GM12878 (cell line): ENCODE data around the gene TAPBPL. TPM values are rescaled to one million over a fixed set of nuclear protein-coding genes. Genes with fewer than 3 reads are reported as not detected.

Source experiments
- ATAC-seq: fragments of 200-7000 bp; cut with Tn5 transposase; 3 replicates; pipeline ENCODE4 v1.9.1; 2020; ENCODE audit warnings: mild to moderate bottlenecking, moderate library complexity
- BruUV-seq: library from RNA; stranded (reverse); fragments of 400-500 nt; replicated peaks from 2 replicates; lab custom pipeline; 2021; lab: Mats Ljungman, UMichigan
- CTCF ChIA-PET: fragments of 300-600 bp; sonication (Branson Sonifier 250); formaldehyde crosslinking; extraction: SDS; loops from one replicate; lab custom pipeline; 2021; ENCODE audit warnings: inconsistent platforms; lab: Yijun Ruan, JAX
- POLR2A ChIA-PET: fragments of 350-600 bp; formaldehyde crosslinking; extraction: SDS; loops from one replicate; lab custom pipeline; 2021; ENCODE audit warnings: inconsistent platforms; lab: Charles Lee
- RAD21 ChIA-PET: fragments of 300-600 bp; sonication (Branson Sonifier 250); formaldehyde crosslinking; loops from one replicate; lab custom pipeline; 2023; ENCODE audit warnings: antibody characterized with exemption; ENCODE audit not compliant: unreplicated experiment; lab: Charles Lee
- SMC1A ChIA-PET: fragments of 300-600 bp; sonication (Branson Sonifier 250); formaldehyde crosslinking; loops from one replicate; lab custom pipeline; 2023; ENCODE audit not compliant: unreplicated experiment, uncharacterized antibody; lab: Charles Lee
- DNase-seq: peaks from one replicate; pipeline ENCODE4 v3.0.0-alpha.2; 2011; ENCODE audit warnings: low read depth, low spot score
- FAIRE-seq: peaks from 3 replicates; lab custom pipeline; 2011; peaks lifted over from hg19 to GRCh38; lab: Jason Lieb, UNC
- H2AFZ ChIP-seq: 2 replicates; pipeline ENCODE4 v1.6.0; 2011; ENCODE audit warnings: low read depth, low read length, control low read depth; ENCODE audit not compliant: control insufficient read depth
- H3K27ac ChIP-seq: 2 replicates; pipeline ENCODE4 v1.5.1; 2011; ENCODE audit warnings: control low read depth; ENCODE audit not compliant: control insufficient read depth, insufficient read depth
- H3K27me3 ChIP-seq, 2 experiments: replicated peaks in 1 of 2; 2 replicates each; pipeline versions ENCODE4 v1.6.0 to v1.6.1; 2011; ENCODE audit warnings: low read length in 1 of 2; ENCODE audit not compliant: control insufficient read depth in 2 of 2, insufficient read depth in 2 of 2
- H3K36me3 ChIP-seq, 2 experiments: 2 replicates each; pipeline ENCODE4 v1.5.1; 2011; ENCODE audit warnings: low read length in 1 of 2; ENCODE audit not compliant: control insufficient read depth in 2 of 2, insufficient read depth in 2 of 2
- H3K4me1 ChIP-seq: 2 replicates; pipeline ENCODE4 v1.6.1; 2011; ENCODE audit warnings: mild to moderate bottlenecking, low read length, moderate library complexity, mixed read lengths; ENCODE audit not compliant: control insufficient read depth, insufficient read depth
- H3K4me2 ChIP-seq: 2 replicates; pipeline ENCODE4 v1.6.0; 2011; ENCODE audit warnings: control low read depth; ENCODE audit not compliant: control insufficient read depth, insufficient read depth
- H3K4me3 ChIP-seq: fragments of 200-600 bp; sonication (generic); 2 replicates; pipeline ENCODE4 v1.5.1; 2016
- H3K79me2 ChIP-seq: 2 replicates; pipeline ENCODE4 v1.6.0; 2011; ENCODE audit warnings: low read length; ENCODE audit not compliant: control insufficient read depth, insufficient read depth
- H3K9ac ChIP-seq: 2 replicates; pipeline ENCODE4 v1.8.0; 2011; ENCODE audit warnings: low read length, control low read depth, mixed read lengths; ENCODE audit not compliant: control insufficient read depth, insufficient read depth
- H3K9me3 ChIP-seq: replicated peaks from 3 replicates; pipeline ENCODE4 v1.5.1; 2011; ENCODE audit warnings: mild to moderate bottlenecking, low read length; ENCODE audit not compliant: control insufficient read depth, insufficient read depth
- H4K20me1 ChIP-seq: 2 replicates; pipeline ENCODE4 v1.6.0; 2011; ENCODE audit not compliant: control insufficient read depth, insufficient read depth
- BHLHE40 ChIP-seq, 2 experiments: fragments of 450-650 bp in 1 of 2; IDR thresholded peaks; 2 replicates each; pipeline ENCODE4 v1.6.1; 2011 to 2017; ENCODE audit warnings: low read depth in 2 of 2, borderline replicate concordance in 1 of 2, improper control_type of control experiment in 1 of 2, low read length in 1 of 2, mild to moderate bottlenecking in 1 of 2
- CBX5 ChIP-seq: sonication (generic); IDR thresholded peaks from 2 replicates; pipeline ENCODE4 v1.6.1; 2016; ENCODE audit warnings: low read depth, moderate library complexity, mild to moderate bottlenecking, inconsistent platforms
- CHD1 ChIP-seq: IDR thresholded peaks from 2 replicates; pipeline ENCODE4 v1.6.1; 2012; ENCODE audit warnings: low read depth, low read length, improper control_type of control experiment
- CREB1 ChIP-seq: IDR thresholded peaks from 2 replicates; pipeline ENCODE4 v1.6.1; 2012; ENCODE audit warnings: low read depth, mild to moderate bottlenecking, inconsistent platforms
- EED ChIP-seq: sonication (generic); IDR thresholded peaks from 2 replicates; pipeline ENCODE4 v1.6.1; 2016; ENCODE audit warnings: antibody characterized with exemption, low read depth
- EP300 ChIP-seq, 2 experiments: fragments of 150-350 bp in 1 of 2; IDR thresholded peaks; 2 replicates each; pipeline ENCODE4 v1.6.1; 2011 to 2012; ENCODE audit warnings: low read depth in 2 of 2, low read length in 2 of 2, borderline replicate concordance in 1 of 2, improper control_type of control experiment in 1 of 2, inconsistent platforms in 1 of 2; ENCODE audit not compliant: control insufficient read depth in 1 of 2
- HCFC1 ChIP-seq: fragments of 150-350 bp; IDR thresholded peaks from 2 replicates; pipeline ENCODE4 v1.6.1; 2014; ENCODE audit warnings: low read length
- IKZF2 ChIP-seq, 2 experiments: fragments of 450-650 bp; IDR thresholded peaks; 2 replicates each; pipeline ENCODE4 v1.6.1; 2017; ENCODE audit warnings: mild to moderate bottlenecking in 2 of 2, moderate library complexity in 2 of 2
- KDM1A ChIP-seq: fragments of 200-600 bp; sonication (generic); IDR thresholded peaks from 2 replicates; pipeline ENCODE4 v1.6.1; 2016; ENCODE audit warnings: borderline replicate concordance
- MEF2A ChIP-seq: IDR thresholded peaks from 2 replicates; pipeline ENCODE4 v1.6.1; 2011; ENCODE audit warnings: low read depth, mild to moderate bottlenecking, low read length, moderate library complexity; ENCODE audit not compliant: insufficient read depth
- MXI1 ChIP-seq: fragments of 150-350 bp; IDR thresholded peaks from 2 replicates; pipeline ENCODE4 v1.6.1; 2011; ENCODE audit warnings: low read depth, mild to moderate bottlenecking, inconsistent platforms, low read length, improper control_type of control experiment
- NBN ChIP-seq: fragments of 450-650 bp; IDR thresholded peaks from 2 replicates; pipeline ENCODE4 v1.6.1; 2016
- PKNOX1 ChIP-seq: fragments of 450-650 bp; IDR thresholded peaks from 2 replicates; pipeline ENCODE4 v1.6.1; 2016; ENCODE audit warnings: mild to moderate bottlenecking
- POLR2AphosphoS5 ChIP-seq: IDR thresholded peaks from 2 replicates; pipeline ENCODE4 v1.6.1; 2011; ENCODE audit warnings: mild to moderate bottlenecking, low read length, inconsistent platforms
- POU2F2 ChIP-seq: IDR thresholded peaks from 3 replicates; pipeline ENCODE4 v1.6.1; 2011; ENCODE audit warnings: low read depth, mild to moderate bottlenecking, low read length, borderline replicate concordance
- TAF1 ChIP-seq: IDR thresholded peaks from 2 replicates; pipeline ENCODE4 v1.6.1; 2011; ENCODE audit warnings: mild to moderate bottlenecking, low read depth, low read length, borderline replicate concordance
- TARDBP ChIP-seq: IDR thresholded peaks from 2 replicates; pipeline ENCODE4 v1.6.1; 2016; ENCODE audit warnings: borderline replicate concordance
- TBL1XR1 ChIP-seq: IDR thresholded peaks from 2 replicates; pipeline ENCODE4 v1.6.1; 2012; ENCODE audit warnings: low read depth, low read length, improper control_type of control experiment
- TCF3 ChIP-seq: IDR thresholded peaks from 2 replicates; pipeline ENCODE4 v1.6.1; 2012; ENCODE audit warnings: low read depth, mild to moderate bottlenecking, low read length, borderline replicate concordance; ENCODE audit not compliant: insufficient read depth
- YY1 ChIP-seq: IDR thresholded peaks from 2 replicates; pipeline ENCODE4 v1.6.1; 2011; ENCODE audit warnings: low read depth, mild to moderate bottlenecking, low read length
- ZNF384 ChIP-seq: IDR thresholded peaks from 2 replicates; pipeline ENCODE4 v1.6.1; 2012; ENCODE audit warnings: low read depth, mild to moderate bottlenecking, low read length, improper control_type of control experiment, borderline replicate concordance
- ZSCAN29 ChIP-seq: fragments of 450-650 bp; IDR thresholded peaks from 2 replicates; pipeline ENCODE4 v1.6.1; 2017; ENCODE audit warnings: mild to moderate bottlenecking, moderate library complexity
- WGBS: methylation state at CpG from one replicate; pipeline ENCODE4 v1.1.6; 2016; ENCODE audit warnings: low lambda C conversion rate; ENCODE audit not compliant: insufficient replicate concordance, insufficient coverage; ENCODE audit errors: missing lambda C conversion rate; 5-methylcytosine and 5-hydroxymethylcytosine counted together
- in situ Hi-C: fragments of 300-500 bp; cut with MboI; formaldehyde crosslinking; loops from 9 replicates; pipeline ENCODE4 v1.14.3; 2018; ENCODE audit warnings: mixed read lengths
- intact Hi-C: fragments of 100-400 bp; cut with micrococcal nuclease; formaldehyde crosslinking; loops from one replicate; pipeline ENCODE4 v1.14.2; 2022; ENCODE audit not compliant: unreplicated experiment
- polyA plus RNA-seq, 11 experiments: library from polyadenylated mRNA; depleted of rRNA in 4 of 11; unstranded in 6 of 11; stranded (reverse) in 5 of 11; fragments of >200 nt; fragmentation: Nextera tagmentation in 4 of 11; fragmentation: Illumina TruSeq in 1 of 11; extraction: Ambion mirVana in 4 of 11; extraction: Trizol in 1 of 11; gene quantifications; 1 replicate in 1 of 11; 2 replicates in 10 of 11; pipeline versions ENCODE4 v1.2.1 to v1.2.3, GENCODE V29; 2011 to 2016; ENCODE audit warnings: inconsistent platforms in 2 of 11, missing spikeins in 2 of 11, low read depth in 1 of 11
- total RNA-seq, 4 experiments: library from RNA; depleted of rRNA in 3 of 4; stranded (reverse); fragments of >200 nt in 3 of 4; fragmentation: Illumina TruSeq in 1 of 4; extraction: Trizol in 1 of 4; gene quantifications; 2 replicates each; pipeline versions ENCODE4 v1.2.1 to v1.2.3, GENCODE V29; 2013 to 2021

The TAPBPL gene
- total and polyA plus RNA-seq, 10 of the 15 experiments (the other 5 are each of a cell fraction or from before 2014, with no cell fraction given) = 12.4 to 45.0 (median 29.9) TPM

GRCh38 chr12:6470375-6471163, 18.7 kb downstream of the TAPBPL start, which contains the start of gene VAMP1:
VAMP1 (minus strand) TSS chr12:6470677; CDS start chr12:6470531, 146 bp downstream.
- peak within 1 kb of the TSS; percentile 91 for H2AFZ ChIP-seq
- no peaks in the 10 kb centered on the region for H3K27me3 ChIP-seq
- BruUV-seq = no TSS peak
- ChIA-PET POLR2A (interaction anchor here (0.6 to 4.7 kb wide), 32 partner anchors 9 to 656 kb away, joined by 3 to 46 read pairs (median 4); partner anchors contain the start of genes CD27, GAPDH, IFFO1 and LPAR5), CTCF (interaction anchor here (0.8 to 5.6 kb wide), 15 partner anchors 10 to 148 kb away, joined by 3 to 73 read pairs (median 4); partner anchors contain the start of genes GAPDH and TAPBPL), SMC1A (interaction anchor here (0.7 to 4.1 kb wide), 18 partner anchors 8 to 193 kb away, joined by 3 to 27 read pairs (median 4); partner anchors contain the start of genes MRPL51 and TAPBPL), RAD21 (interaction anchor here (0.7 to 4.5 kb wide), 16 partner anchors 9 to 147 kb away, joined by 3 to 43 read pairs (median 6); partner anchors contain the start of genes MRPL51 and TAPBPL)
- H4K20me1 ChIP-seq = no peaks in the 10 kb centered on the region
- DNase-seq (peak; percentile 92), ATAC-seq (peak; percentile 96), FAIRE-seq (peak; percentile 7)
- peak within 1 kb of the TSS; percentile 95 for H3K4me2 ChIP-seq
- H3K4me3 ChIP-seq = peak within 1 kb of the TSS; percentile 99
- H3K36me3 ChIP-seq = peaks cover 3 to 8% of the 10 kb centered on the region in 2 experiments; a peak in 3 of 4 replicates
- peak within 1 kb of the TSS; percentile 63 for H3K27ac ChIP-seq
- no peaks in the 10 kb centered on the region for H3K9me3 ChIP-seq
- in situ Hi-C loops (no loop called here), intact Hi-C loops (loop anchor here (1.0 kb wide), 1 partner anchor 23 kb away; the partner anchor contains the start of gene MRPL51)
- WGBS = 1% methylated on average over 68 of the region's 69 CpGs
- H3K9ac ChIP-seq = peak within 1 kb of the TSS; percentile 52
- H3K79me2 ChIP-seq = peaks cover 46% of the 10 kb centered on the region
- peaks cover 18% of the 10 kb centered on the region for H3K4me1 ChIP-seq
- TF ChIP-seq CHD1 (no peak), POU2F2 (peak; percentile 98), PKNOX1 (peak; percentile 98), ZSCAN29 (0 out of 2 replicates have a peak, but pooled peaks have one; percentile 14), TCF3 (peak; percentile 97), HCFC1 (no peak), IKZF2 (IDR thresholded peaks at IDR 0.05) (peak; percentile 11 to 15; a peak in 1 of 4 replicates), TAF1 (peak; percentile 97), MXI1 (peak; percentile 58), CREB1 (peak; percentile 69; the same call in 1 of the 2 replicates), CBX5 (no peak), EP300 (IDR thresholded peaks at IDR 0.05; ENCODE audit: borderline replicate concordance in 1 of 2, control insufficient read depth in 1 of 2, low read depth in 2 of 2, low read length in 2 of 2) (no peak), TARDBP (0 out of 2 replicates have a peak, but pooled peaks have one; percentile 45), BHLHE40 (IDR thresholded peaks at IDR 0.05; ENCODE audit: borderline replicate concordance in 1 of 2, low read depth in 2 of 2, low read length in 1 of 2) (peak; percentile 22 to 60; a peak in 1 of 4 replicates), KDM1A (no peak), POLR2AphosphoS5 (peak; percentile 100), TBL1XR1 (0 out of 2 replicates have a peak, but pooled peaks have one; percentile 29), ZNF384 (no peak), YY1 (peak; percentile 79), EED (no peak), NBN (peak; percentile 86), MEF2A (0 out of 2 replicates have a peak, but pooled peaks have one; percentile 5)
